Measurements from ENCODE around the gene SOX12. TPM values are rescaled to one million over a fixed set of nuclear protein-coding genes. Genes with fewer than 3 reads are reported as not detected.

Gene SOX12
- total RNA-seq, 1 donor from 2014 or later: 10.2 TPM

Other genes with a start within 250 kb of the SOX12 start
- not detected in 2 replicates for gene DEFB125, start 237.9 kb upstream of the SOX12 start, total RNA-seq
- gene DEFB126, start 183.0 kb upstream of the SOX12 start, total RNA-seq: not detected in 2 replicates
- gene DEFB127, start 168.1 kb upstream of the SOX12 start, total RNA-seq: not detected in 2 replicates
- not detected in 2 replicates for gene DEFB128, start 135.8 kb upstream of the SOX12 start, total RNA-seq
- not detected in 2 replicates for gene DEFB129, start 98.3 kb upstream of the SOX12 start, total RNA-seq
- not detected in 2 replicates for gene DEFB132, start 67.8 kb upstream of the SOX12 start, total RNA-seq
- 2.5 and 3.3 TPM in 2 replicates for gene C20orf96, start 34.8 kb upstream of the SOX12 start, total RNA-seq
- gene ZCCHC3, start 28.0 kb upstream of the SOX12 start, total RNA-seq: 19.8 and 20.1 TPM in 2 replicates
- gene NRSN2, start 21.6 kb downstream of the SOX12 start, total RNA-seq: 33.1 and 38.2 TPM in 2 replicates
- gene TRIB3, start 55.2 kb downstream of the SOX12 start, total RNA-seq: 6.1 and 9.6 TPM in 2 replicates
- gene RBCK1, start 82.7 kb downstream of the SOX12 start, total RNA-seq: 85.1 and 106 TPM in 2 replicates
- 29.1 and 40.1 TPM in 2 replicates for gene TBC1D20, start 137.0 kb downstream of the SOX12 start, total RNA-seq
- 194 and 199 TPM in 2 replicates for gene CSNK2A1, start 218.2 kb downstream of the SOX12 start, total RNA-seq